CD4-positive, alpha-beta memory T cell (primary cell): ENCODE measurements around the gene TMEM62. TPM values are rescaled to one million over a fixed set of nuclear protein-coding genes. Genes with fewer than 3 reads are reported as not detected.

ENCODE experiments used
- CTCF ChIA-PET: fragments of 350-600 bp; sonication (Branson Sonifier 250); formaldehyde crosslinking; loops from one replicate; lab custom pipeline; 2021; ENCODE audit warnings: inconsistent platforms; ENCODE audit not compliant: partially characterized antibody; lab: Charles Lee
- POLR2A ChIA-PET: fragments of 350-600 bp; sonication (Branson Sonifier 250); formaldehyde crosslinking; loops from one replicate; lab custom pipeline; 2021; ENCODE audit not compliant: partially characterized antibody; lab: Charles Lee
- DNase-seq, 5 donors: peaks; one replicate each; pipeline versions ENCODE4 v3.0.0 to v3.0.0-alpha.2; 2020 to 2022; ENCODE audit warnings: mixed read lengths in 1 of 5
- H3K27ac ChIP-seq: one replicate; pipeline ENCODE4 v1.7.0; 2013; ENCODE audit warnings: low read depth, low read length
- H3K27me3 ChIP-seq: 2 replicates; pipeline ENCODE4 v1.7.0; 2013; ENCODE audit warnings: mild to moderate bottlenecking, low read length, moderate library complexity; ENCODE audit not compliant: insufficient read depth
- H3K36me3 ChIP-seq: 2 replicates; pipeline ENCODE4 v1.7.0; 2013; ENCODE audit warnings: mild to moderate bottlenecking, low read length, moderate library complexity; ENCODE audit not compliant: insufficient read depth
- H3K4me1 ChIP-seq: 2 replicates; pipeline ENCODE4 v1.7.0; 2013; ENCODE audit warnings: mild to moderate bottlenecking, low read length, moderate library complexity; ENCODE audit not compliant: insufficient read depth
- H3K4me3 ChIP-seq, 2 donors: one replicate each; pipeline ENCODE4 v1.7.0; 2013; ENCODE audit warnings: low read length in 2 of 2, mild to moderate bottlenecking in 1 of 2
- H3K9me3 ChIP-seq, 2 donors: one replicate each; pipeline ENCODE4 v1.7.0; 2013; ENCODE audit warnings: low read length in 2 of 2, control low read depth in 1 of 2; ENCODE audit not compliant: control insufficient read depth in 1 of 2
- H3K27ac Mint-ChIP-seq, 7 donors: one replicate each; pipeline ENCODE4 v1.8.0; 2020 to 2021; ENCODE audit warnings: mixed read lengths in 7 of 7, mild to moderate bottlenecking in 6 of 7, inconsistent platforms in 3 of 7, moderate library complexity in 3 of 7
- H3K27me3 Mint-ChIP-seq, 2 donors: one replicate each; pipeline ENCODE4 v1.8.0; 2020 to 2021; ENCODE audit warnings: mixed read lengths in 2 of 2
- H3K36me3 Mint-ChIP-seq, 2 donors: one replicate each; pipeline ENCODE4 v1.8.0; 2020 to 2021; ENCODE audit warnings: mixed read lengths in 2 of 2, inconsistent platforms in 1 of 2, mild to moderate bottlenecking in 1 of 2
- H3K4me1 Mint-ChIP-seq, 4 donors: one replicate each; pipeline ENCODE4 v1.8.0; 2020 to 2021; ENCODE audit warnings: mixed read lengths in 4 of 4, mild to moderate bottlenecking in 1 of 4
- H3K4me3 Mint-ChIP-seq, 8 donors: one replicate each; pipeline ENCODE4 v1.8.0; 2020 to 2021; ENCODE audit warnings: mixed read lengths in 8 of 8, mild to moderate bottlenecking in 7 of 8, moderate library complexity in 6 of 8, inconsistent platforms in 3 of 8
- H3K9me3 Mint-ChIP-seq, 8 donors: one replicate each; pipeline ENCODE4 v1.8.0; 2020 to 2021; ENCODE audit warnings: mixed read lengths in 8 of 8, mild to moderate bottlenecking in 5 of 8, inconsistent platforms in 3 of 8, moderate library complexity in 1 of 8
- intact Hi-C: fragments of 100-400 bp; cut with micrococcal nuclease; formaldehyde crosslinking; loops from one replicate; pipeline ENCODE4 v1.15.1; 2023
- polyA plus RNA-seq, 2 donors: library from polyadenylated mRNA; unstranded; fragments of 300-500 nt; fragmentation: Illumina TruSeq; gene quantifications; one replicate each; pipeline ENCODE4 v1.2.3, GENCODE V29; 2021
- total RNA-seq, 2 experiments: library from RNA; stranded (reverse); gene quantifications; one replicate each; pipeline ENCODE4 v1.2.3, GENCODE V29; 2021

The TMEM62 gene
- total and polyA plus RNA-seq, 4 experiments from 2014 or later: 3.2 to 17.4 (median 12.1) TPM

- no peak overlapping the region for H3K4me3 ChIP-seq
- Mint-ChIP-seq H3K27me3 (peaks cover 7 to 13% of the 10 kb centered on the region in 2 donors), H3K4me3 (no peak overlapping the region), H3K4me1 (no peaks in the 10 kb centered on the region), H3K36me3 (no peaks in the 10 kb centered on the region), H3K9me3 (no peaks in the 10 kb centered on the region), H3K27ac (no peak overlapping the region)
- H3K27ac ChIP-seq: no peak overlapping the region
- no peaks in the 10 kb centered on the region for H3K36me3 ChIP-seq
- DNase-seq: no peak
- intact Hi-C loops: no loop called here
- CTCF ChIA-PET: interaction anchor here (1.6 to 2.0 kb wide), 2 partner anchors 14 kb away, joined by 6 to 9 read pairs; no protein-coding TSS in a partner anchor
- H3K4me1 ChIP-seq: no peaks in the 10 kb centered on the region
- no peaks in the 10 kb centered on the region for H3K27me3 ChIP-seq
- POLR2A ChIA-PET: no interaction called here
- no peaks in the 10 kb centered on the region for H3K9me3 ChIP-seq
Observed at GRCh38 chr15:43211224-43211735, 77.9 kb downstream of the TMEM62 start.

GRCh38 chr15:43212299-43212698 is 78.9 kb downstream of the TMEM62 start:
- Mint-ChIP-seq H3K4me3 (no peak overlapping the region), H3K27ac (no peak overlapping the region), H3K4me1 (no peaks in the 10 kb centered on the region), H3K27me3 (peaks cover 7 to 13% of the 10 kb centered on the region in 2 donors), H3K9me3 (no peaks in the 10 kb centered on the region), H3K36me3 (no peaks in the 10 kb centered on the region)
- H3K27ac ChIP-seq: no peak overlapping the region
- DNase-seq: no peak
- H3K27me3 ChIP-seq: no peaks in the 10 kb centered on the region
- H3K9me3 ChIP-seq: no peaks in the 10 kb centered on the region
- intact Hi-C loops: no loop called here
- no peak overlapping the region for H3K4me3 ChIP-seq
- H3K36me3 ChIP-seq: no peaks in the 10 kb centered on the region
- no peaks in the 10 kb centered on the region for H3K4me1 ChIP-seq
- POLR2A ChIA-PET: no interaction called here
- CTCF ChIA-PET: interaction anchor here (1.6 kb wide), 1 partner anchor 13 kb away, joined by 9 read pairs; no protein-coding TSS in a partner anchor

GRCh38 chr15:43212951-43213350 is 79.6 kb downstream of the TMEM62 start:
- Mint-ChIP-seq H3K9me3 (no peaks in the 10 kb centered on the region), H3K36me3 (no peaks in the 10 kb centered on the region)
- POLR2A ChIA-PET: no interaction called here

GRCh38 chr15:43213466-43213865 is 80.1 kb downstream of the TMEM62 start:
- DNase-seq: no peak
- H3K4me3 ChIP-seq: no peak overlapping the region
- H3K36me3 Mint-ChIP-seq: no peaks in the 10 kb centered on the region
- no peak overlapping the region for H3K4me3 Mint-ChIP-seq
- H3K36me3 ChIP-seq: no peaks in the 10 kb centered on the region
- H3K27me3 ChIP-seq: no peaks in the 10 kb centered on the region
- no peak overlapping the region for H3K27ac Mint-ChIP-seq
- no peaks in the 10 kb centered on the region for H3K9me3 Mint-ChIP-seq
- POLR2A ChIA-PET: no interaction called here
- H3K4me1 Mint-ChIP-seq: no peaks in the 10 kb centered on the region
- intact Hi-C loops: no loop called here
- H3K9me3 ChIP-seq: no peaks in the 10 kb centered on the region
- no peaks in the 10 kb centered on the region for H3K4me1 ChIP-seq
- peaks cover 8 to 12% of the 10 kb centered on the region in 2 donors for H3K27me3 Mint-ChIP-seq
- CTCF ChIA-PET: interaction anchor here (1.3 kb wide), 1 partner anchor 12 kb away, joined by 9 read pairs; no protein-coding TSS in a partner anchor
- H3K27ac ChIP-seq: no peak overlapping the region

More at GRCh38 chr15:43212951-43213350, 79.6 kb downstream of the TMEM62 start:
- no peak overlapping the region for H3K4me3 Mint-ChIP-seq
- Histone ChIP-seq H3K9me3 (no peaks in the 10 kb centered on the region), H3K4me1 (no peaks in the 10 kb centered on the region), H3K36me3 (no peaks in the 10 kb centered on the region), H3K4me3 (no peak overlapping the region), H3K27ac (no peak overlapping the region), H3K27me3 (no peaks in the 10 kb centered on the region)
- intact Hi-C loops: no loop called here
- peaks cover 7 to 11% of the 10 kb centered on the region in 2 donors for H3K27me3 Mint-ChIP-seq
- CTCF ChIA-PET: no interaction called here
- no peaks in the 10 kb centered on the region for H3K4me1 Mint-ChIP-seq
- no peak for DNase-seq
- H3K27ac Mint-ChIP-seq: no peak overlapping the region

- H3K36me3 Mint-ChIP-seq: no peaks in the 10 kb centered on the region
- no peak overlapping the region for H3K4me3 ChIP-seq
- intact Hi-C loops: no loop called here
- no peaks in the 10 kb centered on the region for H3K36me3 ChIP-seq
- DNase-seq: no peak
- POLR2A ChIA-PET: no interaction called here
- H3K27me3 ChIP-seq: no peaks in the 10 kb centered on the region
- CTCF ChIA-PET: interaction anchor here (1.0 to 1.3 kb wide), 2 partner anchors 10 to 11 kb away, joined by 3 to 9 read pairs; no protein-coding TSS in a partner anchor
- no peaks in the 10 kb centered on the region for H3K4me1 Mint-ChIP-seq
- no peak overlapping the region for H3K4me3 Mint-ChIP-seq
- no peaks in the 10 kb centered on the region for H3K4me1 ChIP-seq
- peak overlapping the region in 1 of 7 donors; percentile 45 for H3K27ac Mint-ChIP-seq
- H3K27me3 Mint-ChIP-seq: peaks cover 5 to 8% of the 10 kb centered on the region in 2 donors
- H3K9me3 Mint-ChIP-seq: no peaks in the 10 kb centered on the region
- no peaks in the 10 kb centered on the region for H3K9me3 ChIP-seq
- no peak overlapping the region for H3K27ac ChIP-seq
Observed at GRCh38 chr15:43214169-43214568, 80.8 kb downstream of the TMEM62 start.

- no peak overlapping the region for H3K4me3 ChIP-seq
- Mint-ChIP-seq H3K36me3 (no peaks in the 10 kb centered on the region), H3K27me3 (peaks cover 5 to 8% of the 10 kb centered on the region in 2 donors), H3K9me3 (no peaks in the 10 kb centered on the region), H3K27ac (no peak overlapping the region), H3K4me1 (no peaks in the 10 kb centered on the region), H3K4me3 (no peak overlapping the region)
- POLR2A ChIA-PET: no interaction called here
- H3K27ac ChIP-seq: no peak overlapping the region
- no peaks in the 10 kb centered on the region for H3K9me3 ChIP-seq
- H3K36me3 ChIP-seq: no peaks in the 10 kb centered on the region
- intact Hi-C loops: no loop called here
- no peaks in the 10 kb centered on the region for H3K27me3 ChIP-seq
- CTCF ChIA-PET: interaction anchor here (1.0 to 1.3 kb wide), 2 partner anchors 10 to 11 kb away, joined by 3 to 9 read pairs; no protein-coding TSS in a partner anchor
- DNase-seq: no peak
- no peaks in the 10 kb centered on the region for H3K4me1 ChIP-seq
Observed at GRCh38 chr15:43214592-43215295, 81.4 kb downstream of the TMEM62 start.

GRCh38 chr15:43215961-43216360 is 82.6 kb downstream of the TMEM62 start:
- no peaks in the 10 kb centered on the region for H3K9me3 ChIP-seq
- no peak overlapping the region for H3K4me3 Mint-ChIP-seq
- no peaks in the 10 kb centered on the region for H3K9me3 Mint-ChIP-seq
- H3K27me3 ChIP-seq: no peaks in the 10 kb centered on the region
- no peak overlapping the region for H3K27ac Mint-ChIP-seq
- H3K4me1 ChIP-seq: no peaks in the 10 kb centered on the region
- H3K27me3 Mint-ChIP-seq: peaks cover 3 to 9% of the 10 kb centered on the region in 2 donors
- H3K36me3 Mint-ChIP-seq: no peaks in the 10 kb centered on the region
- no peaks in the 10 kb centered on the region for H3K36me3 ChIP-seq
- no peak overlapping the region for H3K4me3 ChIP-seq
- ChIA-PET CTCF (interaction anchor here (1.2 to 1.3 kb wide), 2 partner anchors 9 to 12 kb away, joined by 5 read pairs; no protein-coding TSS in a partner anchor), POLR2A (no interaction called here)
- no peak overlapping the region for H3K27ac ChIP-seq
- DNase-seq: no peak
- peaks cover 0 to 1% (median 0%) of the 10 kb centered on the region in 4 donors for H3K4me1 Mint-ChIP-seq
- intact Hi-C loops: no loop called here
